UCSD-AML1 (cell line): Measurements from ENCODE around the gene GALK2.

Experiments
- DNase-seq: peaks from one replicate; lab custom pipeline; 2025; ENCODE audit not compliant: unreplicated experiment; lab: John Stamatoyannopoulos, UW

Gene GALK2

GRCh38 chr15:49278751-49279150, 108.7 kb downstream of the GALK2 start:
- no peak for DNase-seq

GRCh38 chr15:49279521-49280456, 109.7 kb downstream of the GALK2 start:
- DNase-seq, result no peak

GRCh38 chr15:49282366-49282765, 112.3 kb downstream of the GALK2 start:
- no peak for DNase-seq

- DNase-seq, result no peak
Observed at GRCh38 chr15:49286649-49287404, 116.8 kb downstream of the GALK2 start.

- DNase-seq, result no peak
Observed at GRCh38 chr15:49287481-49287880, 117.4 kb downstream of the GALK2 start.

GRCh38 chr15:49288391-49288790, 118.3 kb downstream of the GALK2 start:
- DNase-seq, result no peak

- DNase-seq, result no peak
Observed at GRCh38 chr15:49290191-49290590, 120.1 kb downstream of the GALK2 start.

- DNase-seq, result no peak
Observed at GRCh38 chr15:49293941-49294340, 123.9 kb downstream of the GALK2 start.

GRCh38 chr15:49296258-49296657, 126.2 kb downstream of the GALK2 start:
- DNase-seq, result no peak

- no peak for DNase-seq
Observed at GRCh38 chr15:49297584-49297983, 127.5 kb downstream of the GALK2 start.

GRCh38 chr15:49300856-49301255, 130.8 kb downstream of the GALK2 start:
- no peak for DNase-seq

- DNase-seq, result no peak
Observed at GRCh38 chr15:49301562-49301961, 131.5 kb downstream of the GALK2 start.

- no peak for DNase-seq
Observed at GRCh38 chr15:49303003-49303402, 133.0 kb downstream of the GALK2 start.

GRCh38 chr15:49306551-49306950, 136.5 kb downstream of the GALK2 start:
- no peak for DNase-seq

- DNase-seq, result no peak
Observed at GRCh38 chr15:49308686-49309085, 138.6 kb downstream of the GALK2 start.

- DNase-seq, result no peak
Observed at GRCh38 chr15:49309889-49310288, 139.8 kb downstream of the GALK2 start.

GRCh38 chr15:49313650-49314049, 143.6 kb downstream of the GALK2 start:
- no peak for DNase-seq

- DNase-seq, result no peak
Observed at GRCh38 chr15:49314716-49315115, 144.7 kb downstream of the GALK2 start.

- DNase-seq, result no peak
Observed at GRCh38 chr15:49315391-49315823, 145.4 kb downstream of the GALK2 start.

GRCh38 chr15:49320351-49320750, 150.3 kb downstream of the GALK2 start:
- no peak for DNase-seq

- no peak for DNase-seq
Observed at GRCh38 chr15:49323207-49323606, 153.2 kb downstream of the GALK2 start.

- DNase-seq, result no peak
Observed at GRCh38 chr15:49327927-49328326, 157.9 kb downstream of the GALK2 start.
